ENCODE data around the gene CKS2. TPM values are rescaled to one million over a fixed set of nuclear protein-coding genes. Genes with fewer than 3 reads are reported as not detected.

Gene CKS2
- total RNA-seq, 1 experiment from 2014 or later: 145 TPM

- DNase-seq (ENCODE audit: low spot score): no peak
Observed at GRCh38 chr9:89364666-89365531, 53.9 kb downstream of the CKS2 start.

- DNase-seq (ENCODE audit: low spot score): no peak
Observed at GRCh38 chr9:89365532-89365912, 54.5 kb downstream of the CKS2 start.

Small RNA genes lying within 50 kb of the gene (small RNA-seq; reads per million reads assigned to genes)
- not detected for gene MIR3153

Other genes starting within 250 kb of the CKS2 start
- gene SHC3, start 132.4 kb upstream of the CKS2 start, total RNA-seq (2014; rRNA removed; shearing (Covaris generic)): 0.18 and 0.23 TPM in 2 replicates
- gene SECISBP2, start 7.3 kb downstream of the CKS2 start, total RNA-seq (2014; rRNA removed; shearing (Covaris generic)): 26.8 and 29.2 TPM in 2 replicates
- 13.2 and 18.5 TPM in 2 replicates for gene SEMA4D, start 186.9 kb downstream of the CKS2 start, total RNA-seq (2014; rRNA removed; shearing (Covaris generic))

Measured in HT-29 (cell line).